K562 (cell line): Measurements from ENCODE around the gene MICU2.

Experiments
- ARNT ChIP-seq, 2 experiments: fragments of 450-650 bp; IDR thresholded peaks; 2 replicates each; pipeline ENCODE4 v1.6.1; 2016; ENCODE audit warnings: mild to moderate bottlenecking in 1 of 2
- CHD4 ChIP-seq: fragments of 200-600 bp; sonication (generic); IDR thresholded peaks from 3 replicates; pipeline ENCODE4 v1.6.1; 2012; ENCODE audit warnings: low read depth, mild to moderate bottlenecking, mixed read lengths, low read length, inconsistent platforms; ENCODE audit not compliant: insufficient read depth, insufficient replicate concordance, poor library complexity, severe bottlenecking
- GABPA ChIP-seq: fragments of 200-800 bp; sonication (Bioruptor generic); conservative IDR thresholded peaks from 2 replicates; pipeline ENCODE4 v1.6.1; 2016; ENCODE audit warnings: low read depth, missing genetic modification characterization, missing compliant biosample characterization
- JUNB ChIP-seq: fragments of 450-650 bp; formaldehyde crosslinking; conservative IDR thresholded peaks from 2 replicates; pipeline ENCODE4 v1.4.0; 2020; ENCODE audit warnings: mild to moderate bottlenecking
- POLR2AphosphoS2 ChIP-seq: IDR thresholded peaks from 2 replicates; pipeline ENCODE4 v1.6.1; 2012; ENCODE audit warnings: low read length, improper control_type of control experiment
- PTBP1 ChIP-seq: fragments of 200-400 bp; formaldehyde crosslinking; IDR thresholded peaks from 2 replicates; pipeline ENCODE4 v1.6.1; 2017; ENCODE audit warnings: low read depth, low read length
- RBBP5 ChIP-seq: fragments of 200-600 bp; sonication (generic); IDR thresholded peaks from 2 replicates; pipeline ENCODE4 v1.6.1; 2012; ENCODE audit warnings: borderline replicate concordance, mild to moderate bottlenecking, low read length, control low read depth, inconsistent platforms; ENCODE audit not compliant: insufficient read depth, poor library complexity, severe bottlenecking
- SMARCA4 ChIP-seq: fragments of 450-650 bp; IDR thresholded peaks from 2 replicates; pipeline ENCODE4 v1.6.1; 2016
- ZNF217 ChIP-seq: sonication (generic); formaldehyde crosslinking; IDR thresholded peaks from 2 replicates; pipeline ENCODE4 v1.8.0; 2022; ENCODE audit warnings: mild to moderate bottlenecking, missing genetic modification reagents
- TF ChIP-seq, protein P1 (sequence below), 2 experiments: IDR thresholded peaks; 2 replicates each; pipeline ENCODE4 v1.6.1; 2011; ENCODE audit warnings: borderline replicate concordance in 1 of 2, control low read depth in 1 of 2, low read depth in 1 of 2, low read length in 1 of 2, mild to moderate bottlenecking in 1 of 2, mixed read lengths in 1 of 2, moderate library complexity in 1 of 2; ENCODE audit not compliant: insufficient read depth in 1 of 2, insufficient read length in 1 of 2, poor library complexity in 1 of 2, severe bottlenecking in 1 of 2; ENCODE audit errors: extremely low read depth in 1 of 2
- TF ChIP-seq, protein P2 (sequence below): sonication (generic); formaldehyde crosslinking; IDR thresholded peaks from 2 replicates; pipeline ENCODE4 v1.5.0; 2020; ENCODE audit warnings: missing genetic modification reagents
- TF ChIP-seq, protein P3 (sequence below), 3 experiments: IDR thresholded peaks in 2 of 3; conservative IDR thresholded peaks in 1 of 3; 2 replicates each; pipeline ENCODE4 v1.5.1; 2011 to 2012; ENCODE audit warnings: low read length in 3 of 3, mild to moderate bottlenecking in 3 of 3, control low read depth in 2 of 3, improper control_type of control experiment in 1 of 3, inconsistent platforms in 1 of 3, low read depth in 1 of 3, mixed read lengths in 1 of 3, moderate library complexity in 1 of 3; ENCODE audit not compliant: insufficient read depth in 2 of 3
- TF ChIP-seq, protein P4 (sequence below): fragments of 250-450 bp; sonication (Bioruptor Pico); IDR thresholded peaks from 2 replicates; pipeline ENCODE4 v1.5.0; 2021; ENCODE audit warnings: mild to moderate bottlenecking, borderline replicate concordance

DNA sequence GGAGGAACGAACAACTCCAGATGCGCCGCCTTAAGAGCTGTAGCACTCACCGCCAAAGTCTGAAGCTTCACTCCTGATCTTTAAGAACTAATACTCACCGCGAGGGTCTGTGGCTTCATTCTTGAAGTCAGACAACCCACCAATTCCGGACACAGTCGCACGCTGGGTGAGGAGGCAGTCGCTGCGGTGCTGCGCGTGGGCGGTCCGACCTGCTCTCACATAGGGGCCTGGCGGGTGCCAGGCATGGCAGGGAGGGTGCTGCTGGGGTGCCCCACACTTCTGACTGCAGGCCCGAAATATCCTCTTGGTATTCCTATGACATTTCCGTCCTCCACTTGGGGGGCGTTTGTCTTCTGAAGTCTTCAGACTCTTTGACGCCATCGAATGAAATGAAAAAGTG is 7.4 kb upstream of the MICU2 start:
- TF ChIP-seq RBBP5, result no peak
- no peak for TF ChIP-seq ZNF217 (CRISPR knock-in tag)
- TF ChIP-seq SMARCA4, result no peak
- TF ChIP-seq, protein P1, sequence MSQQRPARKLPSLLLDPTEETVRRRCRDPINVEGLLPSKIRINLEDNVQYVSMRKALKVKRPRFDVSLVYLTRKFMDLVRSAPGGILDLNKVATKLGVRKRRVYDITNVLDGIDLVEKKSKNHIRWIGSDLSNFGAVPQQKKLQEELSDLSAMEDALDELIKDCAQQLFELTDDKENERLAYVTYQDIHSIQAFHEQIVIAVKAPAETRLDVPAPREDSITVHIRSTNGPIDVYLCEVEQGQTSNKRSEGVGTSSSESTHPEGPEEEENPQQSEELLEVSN (IDR thresholded peaks at IDR 0.05; ENCODE audit: borderline replicate concordance in 1 of 2, extremely low read depth in 1 of 2, insufficient read depth in 1 of 2, insufficient read length in 1 of 2, low read depth in 1 of 2, low read length in 1 of 2, poor library complexity in 1 of 2, severe bottlenecking in 1 of 2), result no peak
- TF ChIP-seq, protein P2, sequence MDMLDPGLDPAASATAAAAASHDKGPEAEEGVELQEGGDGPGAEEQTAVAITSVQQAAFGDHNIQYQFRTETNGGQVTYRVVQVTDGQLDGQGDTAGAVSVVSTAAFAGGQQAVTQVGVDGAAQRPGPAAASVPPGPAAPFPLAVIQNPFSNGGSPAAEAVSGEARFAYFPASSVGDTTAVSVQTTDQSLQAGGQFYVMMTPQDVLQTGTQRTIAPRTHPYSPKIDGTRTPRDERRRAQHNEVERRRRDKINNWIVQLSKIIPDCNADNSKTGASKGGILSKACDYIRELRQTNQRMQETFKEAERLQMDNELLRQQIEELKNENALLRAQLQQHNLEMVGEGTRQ (CRISPR knock-in tag), result no peak
- TF ChIP-seq ARNT (IDR thresholded peaks at IDR 0.05), result no peak
- TF ChIP-seq, protein P3, sequence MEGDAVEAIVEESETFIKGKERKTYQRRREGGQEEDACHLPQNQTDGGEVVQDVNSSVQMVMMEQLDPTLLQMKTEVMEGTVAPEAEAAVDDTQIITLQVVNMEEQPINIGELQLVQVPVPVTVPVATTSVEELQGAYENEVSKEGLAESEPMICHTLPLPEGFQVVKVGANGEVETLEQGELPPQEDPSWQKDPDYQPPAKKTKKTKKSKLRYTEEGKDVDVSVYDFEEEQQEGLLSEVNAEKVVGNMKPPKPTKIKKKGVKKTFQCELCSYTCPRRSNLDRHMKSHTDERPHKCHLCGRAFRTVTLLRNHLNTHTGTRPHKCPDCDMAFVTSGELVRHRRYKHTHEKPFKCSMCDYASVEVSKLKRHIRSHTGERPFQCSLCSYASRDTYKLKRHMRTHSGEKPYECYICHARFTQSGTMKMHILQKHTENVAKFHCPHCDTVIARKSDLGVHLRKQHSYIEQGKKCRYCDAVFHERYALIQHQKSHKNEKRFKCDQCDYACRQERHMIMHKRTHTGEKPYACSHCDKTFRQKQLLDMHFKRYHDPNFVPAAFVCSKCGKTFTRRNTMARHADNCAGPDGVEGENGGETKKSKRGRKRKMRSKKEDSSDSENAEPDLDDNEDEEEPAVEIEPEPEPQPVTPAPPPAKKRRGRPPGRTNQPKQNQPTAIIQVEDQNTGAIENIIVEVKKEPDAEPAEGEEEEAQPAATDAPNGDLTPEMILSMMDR (IDR thresholded peaks at IDR 0.05 in 2 of 3, conservative IDR thresholded peaks at IDR 0.05 in 1 of 3; ENCODE audit: insufficient read depth in 2 of 3, low read depth in 1 of 3, low read length in 3 of 3), result no peak
- no peak for TF ChIP-seq CHD4
- no peak for TF ChIP-seq POLR2AphosphoS2
- no peak for TF ChIP-seq GABPA (tag)
- TF ChIP-seq, protein P4, sequence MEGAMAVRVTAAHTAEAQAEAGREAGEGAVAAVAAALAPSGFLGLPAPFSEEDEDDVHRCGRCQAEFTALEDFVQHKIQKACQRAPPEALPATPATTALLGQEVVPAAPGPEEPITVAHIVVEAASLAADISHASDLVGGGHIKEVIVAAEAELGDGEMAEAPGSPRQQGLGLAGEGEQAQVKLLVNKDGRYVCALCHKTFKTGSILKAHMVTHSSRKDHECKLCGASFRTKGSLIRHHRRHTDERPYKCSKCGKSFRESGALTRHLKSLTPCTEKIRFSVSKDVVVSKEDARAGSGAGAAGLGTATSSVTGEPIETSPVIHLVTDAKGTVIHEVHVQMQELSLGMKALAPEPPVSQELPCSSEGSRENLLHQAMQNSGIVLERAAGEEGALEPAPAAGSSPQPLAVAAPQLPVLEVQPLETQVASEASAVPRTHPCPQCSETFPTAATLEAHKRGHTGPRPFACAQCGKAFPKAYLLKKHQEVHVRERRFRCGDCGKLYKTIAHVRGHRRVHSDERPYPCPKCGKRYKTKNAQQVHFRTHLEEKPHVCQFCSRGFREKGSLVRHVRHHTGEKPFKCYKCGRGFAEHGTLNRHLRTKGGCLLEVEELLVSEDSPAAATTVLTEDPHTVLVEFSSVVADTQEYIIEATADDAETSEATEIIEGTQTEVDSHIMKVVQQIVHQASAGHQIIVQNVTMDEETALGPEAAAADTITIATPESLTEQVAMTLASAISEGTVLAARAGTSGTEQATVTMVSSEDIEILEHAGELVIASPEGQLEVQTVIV (CRISPR knock-in tag), result no peak
- no peak for TF ChIP-seq JUNB (CRISPR knock-in tag)
- TF ChIP-seq PTBP1, result no peak
